Measurements from ENCODE around the gene SPTB.

- no peak for TF ChIP-seq CTCF (IDR thresholded peaks at IDR 0.05)
- no peak for TF ChIP-seq POLR2A (IDR thresholded peaks at IDR 0.05)
These were observed 121.6 kb downstream of the SPTB start for GRCh38 chr14:64758025-64758521.
